Neural cell (in vitro differentiated cells): ENCODE measurements around the gene REEP1. TPM values are rescaled to one million over a fixed set of nuclear protein-coding genes. Genes with fewer than 3 reads are reported as not detected.

ENCODE experiments used
- H2AFZ ChIP-seq: fragments of 200-600, 300-800 bp; sonication (generic), shearing (Covaris generic); 2 replicates; pipeline ENCODE4 v1.6.0; 2014; ENCODE audit warnings: low read depth, mild to moderate bottlenecking, antibody characterized with exemption, low read length, moderate library complexity
- H3F3A ChIP-seq: fragments of 200-600 bp; shearing (Covaris generic); 2 replicates; pipeline ENCODE4 v1.6.1; 2016; ENCODE audit warnings: mild to moderate bottlenecking, moderate library complexity, mixed read lengths, antibody characterized with exemption, low read length; ENCODE audit not compliant: insufficient read depth, poor library complexity, severe bottlenecking
- H3K27ac ChIP-seq: fragments of 200-600, 300-800 bp; sonication (generic), shearing (Covaris generic); 2 replicates; pipeline ENCODE4 v1.5.1; 2014; ENCODE audit warnings: mild to moderate bottlenecking, low read length, moderate library complexity
- H3K27me3 ChIP-seq: fragments of 300-800, 200-600 bp; sonication (generic), shearing (Covaris generic); 2 replicates; pipeline ENCODE4 v1.6.0; 2014; ENCODE audit warnings: mild to moderate bottlenecking, low read depth, low read length, moderate library complexity; ENCODE audit not compliant: insufficient read depth
- H3K36me3 ChIP-seq: fragments of 300-800, 200-600 bp; sonication (generic), shearing (Covaris generic); 2 replicates; pipeline ENCODE4 v1.5.1; 2014; ENCODE audit warnings: mild to moderate bottlenecking, antibody characterized with exemption, low read length, moderate library complexity; ENCODE audit not compliant: insufficient read depth
- H3K4me2 ChIP-seq: fragments of 300-800, 200-600 bp; sonication (generic), shearing (Covaris generic); 2 replicates; pipeline ENCODE4 v1.6.0; 2014; ENCODE audit warnings: mild to moderate bottlenecking, low read length
- H3K4me3 ChIP-seq: fragments of 300-800, 200-600 bp; sonication (generic), shearing (Covaris generic); 2 replicates; pipeline ENCODE4 v1.5.1; 2014; ENCODE audit warnings: mild to moderate bottlenecking, low read length, moderate library complexity
- H3K79me2 ChIP-seq: fragments of 200-600 bp; shearing (Covaris generic); replicated peaks from 2 replicates; pipeline ENCODE4 v1.6.0; 2014; ENCODE audit warnings: mild to moderate bottlenecking, low read length, moderate library complexity; ENCODE audit not compliant: insufficient read depth
- H3K9ac ChIP-seq: fragments of 300-800, 200-600 bp; sonication (generic), shearing (Covaris generic); 2 replicates; pipeline ENCODE4 v1.6.1; 2016; ENCODE audit warnings: mild to moderate bottlenecking, low read length, mixed read lengths
- H3K9me2 ChIP-seq: fragments of 200-600 bp; shearing (Covaris generic); 2 replicates; pipeline ENCODE4 v1.6.1; 2016; ENCODE audit warnings: mild to moderate bottlenecking, low read length, mixed read lengths; ENCODE audit not compliant: insufficient read depth
- H3K9me3 ChIP-seq: fragments of 200-600, 300-800 bp; sonication (generic), shearing (Covaris generic); 2 replicates; pipeline ENCODE4 v1.6.1; 2016; ENCODE audit warnings: mild to moderate bottlenecking, mixed run types, low read length, moderate library complexity, mixed read lengths
- H4K20me1 ChIP-seq: fragments of 200-600 bp; shearing (Covaris generic); 2 replicates; pipeline ENCODE4 v1.6.1; 2016; ENCODE audit warnings: mild to moderate bottlenecking, mixed run types; ENCODE audit not compliant: insufficient read depth
- EP300 ChIP-seq: fragments of 450-650 bp; conservative IDR thresholded peaks from 2 replicates; pipeline ENCODE4 v1.6.1; 2014; ENCODE audit warnings: antibody characterized with exemption, mild to moderate bottlenecking, moderate library complexity; ENCODE audit not compliant: poor library complexity, severe bottlenecking
- EZH2 ChIP-seq: fragments of 200-600, 300-800 bp; shearing (Covaris generic), sonication (generic); IDR thresholded peaks from 2 replicates; pipeline ENCODE4 v1.6.1; 2014; ENCODE audit warnings: antibody characterized with exemption, low read length, borderline replicate concordance, mild to moderate bottlenecking; ENCODE audit not compliant: insufficient read depth, poor library complexity, severe bottlenecking
- MXI1 ChIP-seq: fragments of 450-650 bp; conservative IDR thresholded peaks from 2 replicates; pipeline ENCODE4 v1.6.1; 2014; ENCODE audit warnings: antibody characterized with exemption, mild to moderate bottlenecking; ENCODE audit not compliant: poor library complexity, severe bottlenecking
- POLR2AphosphoS5 ChIP-seq: IDR thresholded peaks from 2 replicates; pipeline ENCODE4 v1.6.1; 2012
- RAD21 ChIP-seq: fragments of 450-650 bp; conservative IDR thresholded peaks from 2 replicates; pipeline ENCODE4 v1.6.1; 2014; ENCODE audit warnings: antibody characterized with exemption, mild to moderate bottlenecking, moderate library complexity
- SMC3 ChIP-seq: fragments of 450-650 bp; conservative IDR thresholded peaks from 2 replicates; pipeline ENCODE4 v1.6.1; 2014; ENCODE audit warnings: antibody characterized with exemption, mild to moderate bottlenecking, moderate library complexity; ENCODE audit not compliant: poor library complexity
- TAF1 ChIP-seq: IDR thresholded peaks from 2 replicates; pipeline ENCODE4 v1.6.1; 2012; ENCODE audit warnings: low read depth
- polyA plus RNA-seq: library from polyadenylated mRNA; depleted of rRNA; stranded (reverse); fragments of >200 nt; gene quantifications from 2 replicates; pipeline ENCODE4 v1.2.3, GENCODE V29; 2014
- TF ChIP-seq, protein P1 (sequence below): fragments of 450-650 bp; IDR thresholded peaks from 2 replicates; pipeline ENCODE4 v1.5.1; 2014; ENCODE audit warnings: antibody characterized with exemption, mild to moderate bottlenecking, moderate library complexity; ENCODE audit not compliant: poor library complexity, severe bottlenecking
- TF ChIP-seq, protein P2 (sequence below): IDR thresholded peaks from 2 replicates; pipeline ENCODE4 v1.6.1; 2012; ENCODE audit warnings: borderline replicate concordance

REEP1 gene
- polyA plus RNA-seq, 1 donor from 2014 or later, result 121 TPM

DNA sequence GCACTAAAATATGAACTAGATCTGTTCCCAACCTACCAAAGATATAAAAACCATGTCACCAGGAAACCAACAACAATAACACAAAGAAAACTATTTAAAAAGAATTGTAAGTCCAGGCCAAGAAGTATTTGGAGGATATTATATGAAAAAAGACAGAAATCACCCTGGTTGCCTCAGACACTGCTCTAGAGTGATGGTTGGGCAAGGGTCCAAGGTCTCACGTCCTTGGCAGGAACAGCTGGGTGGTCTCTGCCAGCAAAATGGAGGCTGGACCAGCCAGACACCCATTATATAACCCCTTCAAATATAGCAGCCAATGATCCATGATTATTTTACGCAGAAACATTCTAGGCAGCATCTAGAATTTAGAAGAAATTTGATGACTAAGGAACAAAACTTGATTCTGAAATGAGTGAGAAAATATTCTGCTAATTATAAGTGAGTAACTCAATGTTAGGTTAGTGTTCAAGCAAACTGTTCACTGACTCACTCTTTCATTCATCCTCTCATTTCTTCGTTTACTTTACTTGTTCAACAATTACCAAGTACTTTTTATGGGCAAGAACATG lies 102.8 kb downstream of the REEP1 start:
- Histone ChIP-seq H2AFZ (no peak overlapping the region), H4K20me1 (no peaks in the 10 kb centered on the region), H3K27me3 (no peaks in the 10 kb centered on the region), H3K27ac (no peak overlapping the region), H3K36me3 (peaks cover 7% of the 10 kb centered on the region), H3K9me2 (no peaks in the 10 kb centered on the region), H3K9me3 (no peaks in the 10 kb centered on the region), H3K9ac (no peak overlapping the region), H3K4me3 (no peak overlapping the region), H3K79me2 (no peaks in the 10 kb centered on the region), H3F3A (no peaks in the 10 kb centered on the region), H3K4me2 (no peak overlapping the region)
- TF ChIP-seq, protein P1, sequence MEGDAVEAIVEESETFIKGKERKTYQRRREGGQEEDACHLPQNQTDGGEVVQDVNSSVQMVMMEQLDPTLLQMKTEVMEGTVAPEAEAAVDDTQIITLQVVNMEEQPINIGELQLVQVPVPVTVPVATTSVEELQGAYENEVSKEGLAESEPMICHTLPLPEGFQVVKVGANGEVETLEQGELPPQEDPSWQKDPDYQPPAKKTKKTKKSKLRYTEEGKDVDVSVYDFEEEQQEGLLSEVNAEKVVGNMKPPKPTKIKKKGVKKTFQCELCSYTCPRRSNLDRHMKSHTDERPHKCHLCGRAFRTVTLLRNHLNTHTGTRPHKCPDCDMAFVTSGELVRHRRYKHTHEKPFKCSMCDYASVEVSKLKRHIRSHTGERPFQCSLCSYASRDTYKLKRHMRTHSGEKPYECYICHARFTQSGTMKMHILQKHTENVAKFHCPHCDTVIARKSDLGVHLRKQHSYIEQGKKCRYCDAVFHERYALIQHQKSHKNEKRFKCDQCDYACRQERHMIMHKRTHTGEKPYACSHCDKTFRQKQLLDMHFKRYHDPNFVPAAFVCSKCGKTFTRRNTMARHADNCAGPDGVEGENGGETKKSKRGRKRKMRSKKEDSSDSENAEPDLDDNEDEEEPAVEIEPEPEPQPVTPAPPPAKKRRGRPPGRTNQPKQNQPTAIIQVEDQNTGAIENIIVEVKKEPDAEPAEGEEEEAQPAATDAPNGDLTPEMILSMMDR, result no peak
- TF ChIP-seq EP300 (no peak), EZH2 (no peak), RAD21 (no peak), SMC3 (no peak), TAF1 (no peak), POLR2AphosphoS5 (no peak), MXI1 (no peak)
- TF ChIP-seq, protein P2, sequence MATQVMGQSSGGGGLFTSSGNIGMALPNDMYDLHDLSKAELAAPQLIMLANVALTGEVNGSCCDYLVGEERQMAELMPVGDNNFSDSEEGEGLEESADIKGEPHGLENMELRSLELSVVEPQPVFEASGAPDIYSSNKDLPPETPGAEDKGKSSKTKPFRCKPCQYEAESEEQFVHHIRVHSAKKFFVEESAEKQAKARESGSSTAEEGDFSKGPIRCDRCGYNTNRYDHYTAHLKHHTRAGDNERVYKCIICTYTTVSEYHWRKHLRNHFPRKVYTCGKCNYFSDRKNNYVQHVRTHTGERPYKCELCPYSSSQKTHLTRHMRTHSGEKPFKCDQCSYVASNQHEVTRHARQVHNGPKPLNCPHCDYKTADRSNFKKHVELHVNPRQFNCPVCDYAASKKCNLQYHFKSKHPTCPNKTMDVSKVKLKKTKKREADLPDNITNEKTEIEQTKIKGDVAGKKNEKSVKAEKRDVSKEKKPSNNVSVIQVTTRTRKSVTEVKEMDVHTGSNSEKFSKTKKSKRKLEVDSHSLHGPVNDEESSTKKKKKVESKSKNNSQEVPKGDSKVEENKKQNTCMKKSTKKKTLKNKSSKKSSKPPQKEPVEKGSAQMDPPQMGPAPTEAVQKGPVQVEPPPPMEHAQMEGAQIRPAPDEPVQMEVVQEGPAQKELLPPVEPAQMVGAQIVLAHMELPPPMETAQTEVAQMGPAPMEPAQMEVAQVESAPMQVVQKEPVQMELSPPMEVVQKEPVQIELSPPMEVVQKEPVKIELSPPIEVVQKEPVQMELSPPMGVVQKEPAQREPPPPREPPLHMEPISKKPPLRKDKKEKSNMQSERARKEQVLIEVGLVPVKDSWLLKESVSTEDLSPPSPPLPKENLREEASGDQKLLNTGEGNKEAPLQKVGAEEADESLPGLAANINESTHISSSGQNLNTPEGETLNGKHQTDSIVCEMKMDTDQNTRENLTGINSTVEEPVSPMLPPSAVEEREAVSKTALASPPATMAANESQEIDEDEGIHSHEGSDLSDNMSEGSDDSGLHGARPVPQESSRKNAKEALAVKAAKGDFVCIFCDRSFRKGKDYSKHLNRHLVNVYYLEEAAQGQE, result no peak

DNA sequence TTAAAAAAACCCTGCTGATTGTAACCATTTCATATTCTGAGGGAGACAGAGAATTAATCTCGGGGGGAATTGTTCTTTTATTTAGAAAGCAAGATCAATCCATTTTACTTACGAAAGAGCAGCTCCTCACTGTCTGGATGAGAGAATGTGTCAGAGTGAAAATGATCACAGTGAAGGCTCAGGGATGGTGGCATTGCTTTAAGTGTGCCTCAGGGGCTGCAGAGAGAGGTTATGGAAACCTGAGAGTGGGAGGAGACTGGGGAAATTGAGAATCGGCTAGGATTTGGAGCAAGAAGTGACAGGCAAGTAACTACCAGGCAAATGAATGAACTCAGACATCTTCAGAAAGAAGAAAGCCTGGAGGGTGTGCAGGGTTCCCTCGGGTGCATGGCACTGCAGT lies 104.0 kb downstream of the REEP1 start:
- Histone ChIP-seq H2AFZ (no peak overlapping the region), H3K79me2 (no peaks in the 10 kb centered on the region), H3K9ac (peak overlapping the region; percentile 0), H3K4me2 (no peak overlapping the region), H3K9me3 (no peaks in the 10 kb centered on the region), H3K36me3 (peaks cover 7% of the 10 kb centered on the region), H3K27me3 (no peaks in the 10 kb centered on the region), H3K9me2 (no peaks in the 10 kb centered on the region), H4K20me1 (no peaks in the 10 kb centered on the region), H3K4me3 (no peak overlapping the region), H3K27ac (peak overlapping the region; percentile 30), H3F3A (no peaks in the 10 kb centered on the region)
- TF ChIP-seq SMC3 (no peak), POLR2AphosphoS5 (no peak), EP300 (no peak), TAF1 (no peak), MXI1 (no peak), RAD21 (no peak), EZH2 (no peak)
- TF ChIP-seq, protein P2, result no peak
- TF ChIP-seq, protein P1, result no peak
